ENCODE data around the gene THEM5. TPM values are rescaled to one million over a fixed set of nuclear protein-coding genes. Genes with fewer than 3 reads are reported as not detected.

The THEM5 gene, protein sequence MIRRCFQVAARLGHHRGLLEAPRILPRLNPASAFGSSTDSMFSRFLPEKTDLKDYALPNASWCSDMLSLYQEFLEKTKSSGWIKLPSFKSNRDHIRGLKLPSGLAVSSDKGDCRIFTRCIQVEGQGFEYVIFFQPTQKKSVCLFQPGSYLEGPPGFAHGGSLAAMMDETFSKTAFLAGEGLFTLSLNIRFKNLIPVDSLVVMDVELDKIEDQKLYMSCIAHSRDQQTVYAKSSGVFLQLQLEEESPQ
- total RNA-seq, result not detected in 2 replicates

DNA sequence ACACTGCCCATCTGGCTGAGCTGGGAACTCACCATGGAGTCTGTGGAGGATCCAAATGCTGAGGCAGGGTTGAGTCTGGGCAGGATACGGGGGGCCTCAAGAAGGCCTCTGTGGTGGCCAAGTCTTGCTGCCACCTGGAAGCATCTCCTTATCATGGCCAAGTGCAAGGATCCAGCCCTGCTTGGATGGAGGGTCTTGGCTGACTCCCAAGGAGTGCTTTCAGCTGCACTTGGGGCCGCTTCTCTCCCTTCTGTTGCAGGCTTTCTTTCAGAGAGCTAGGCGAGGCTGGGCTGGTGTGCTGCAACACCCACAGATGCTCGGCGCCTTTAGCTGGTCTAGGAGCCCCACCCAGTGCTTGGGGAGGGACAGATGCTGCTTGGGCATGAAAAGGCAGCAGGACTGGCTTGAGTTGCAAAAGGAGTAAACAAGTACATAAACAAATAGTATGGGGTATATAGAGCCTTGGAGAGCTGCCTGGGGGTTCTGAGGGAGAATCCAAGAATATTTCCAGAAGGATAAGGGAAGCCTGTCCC is at the start of gene THEM5:
TSS of gene THEM5 (minus strand) at position 302 of the 533 bp plus-strand sequence. CDS start at position 155, 147 bp downstream.

DNA sequence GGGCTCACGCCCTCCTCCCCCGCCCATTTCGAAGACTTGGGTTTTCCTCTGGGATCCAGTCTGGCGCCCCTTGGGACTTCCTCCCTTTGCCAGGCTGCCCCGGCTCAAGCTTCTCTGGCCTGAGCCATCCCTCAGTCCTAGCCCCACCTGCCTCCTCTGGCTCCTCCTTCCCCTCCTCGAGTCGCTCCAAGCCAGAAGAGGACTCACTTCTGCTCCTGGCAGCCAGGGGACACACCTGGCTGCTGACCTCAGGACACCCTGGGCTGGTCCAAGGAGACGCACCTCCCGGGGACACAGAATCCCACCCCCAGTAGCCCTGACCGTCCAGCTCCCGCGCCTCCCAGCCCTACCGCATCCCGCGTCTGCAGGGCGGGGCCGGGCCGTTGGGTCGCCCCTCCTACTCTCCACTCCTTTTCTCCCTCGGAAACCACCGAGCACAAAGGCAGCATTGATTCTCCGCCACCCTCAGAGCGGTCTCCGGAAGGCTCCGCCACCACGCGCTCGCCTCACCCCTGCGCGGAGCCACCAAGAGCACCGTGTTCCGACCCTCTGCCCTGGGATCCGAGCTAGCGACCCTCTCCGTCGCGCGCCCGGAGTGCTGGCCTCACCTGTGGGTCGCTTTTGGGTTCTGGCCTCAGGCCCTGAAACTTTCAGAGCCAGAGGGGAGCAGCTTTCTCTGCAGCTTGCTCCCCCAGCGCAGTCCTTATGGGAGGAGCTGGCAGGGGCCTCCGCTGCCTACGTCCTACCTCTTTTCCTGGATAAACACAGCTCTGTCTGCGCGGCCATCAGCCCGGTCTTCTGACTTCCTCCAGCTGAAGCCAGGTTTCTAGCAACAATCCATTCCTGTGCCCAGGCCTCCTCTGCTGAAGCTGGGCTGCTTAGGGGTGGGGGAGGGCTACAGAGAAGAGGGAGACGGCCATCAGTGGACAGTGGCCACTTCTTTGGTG is 13.8 kb downstream of the THEM5 start, which contains the start of gene C2CD4D:
TSS of gene C2CD4D (minus strand) at position 364 of the 947 bp plus-strand sequence. CDS start 831 bp downstream, outside the sequence.

GRCh38 chr1:151831605-151832004 is 21.9 kb downstream of the THEM5 start, which contains the start of gene RORC:
Gene RORC (minus strand): TSS chr1:151831802. CDS start chr1:151831764, 38 bp downstream.

DNA sequence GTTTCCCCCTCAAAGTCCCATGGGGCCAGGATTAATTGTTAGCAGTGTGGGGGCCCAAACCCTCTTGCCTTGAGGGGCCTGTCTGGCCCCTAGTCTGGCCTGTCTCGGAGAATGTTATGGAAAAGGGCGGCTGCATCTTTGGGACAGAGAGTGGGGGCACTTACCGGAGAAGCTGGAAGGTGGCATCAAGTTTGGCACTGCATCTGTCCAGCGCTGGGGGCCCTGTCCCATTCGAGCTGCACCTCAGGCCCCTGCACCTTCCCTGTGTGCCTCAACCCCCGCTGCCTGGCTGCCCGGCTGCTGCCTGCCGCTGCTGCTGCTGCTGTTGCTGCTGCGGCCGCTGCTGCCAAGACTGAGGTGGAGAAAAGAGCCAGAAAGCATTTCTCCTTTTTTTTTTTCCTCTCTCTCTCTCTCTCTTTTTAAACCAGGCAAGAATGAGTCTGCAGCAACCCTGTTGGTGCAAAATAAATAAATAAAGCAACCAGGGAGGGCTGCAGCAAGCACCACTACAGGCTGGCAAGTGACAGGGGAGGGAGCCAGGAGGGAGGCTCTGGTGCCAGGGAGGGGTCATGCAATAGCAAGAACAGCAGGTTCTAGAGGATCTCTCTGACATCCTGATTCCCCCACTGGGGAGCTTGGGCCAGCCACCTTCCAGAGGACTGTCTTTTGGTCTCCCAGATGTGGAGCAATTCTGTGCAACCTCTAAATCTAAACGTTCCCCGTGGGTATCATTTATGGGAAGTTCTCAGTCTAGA is 48.3 kb downstream of the THEM5 start, which contains the start of gene LINGO4:
TSS of gene LINGO4 (minus strand) at position 354 of the 755 bp plus-strand sequence. CDS start 2,715 bp downstream, outside the sequence.

Small RNA genes within 50 kb of the gene (small RNA-seq; reads per million reads assigned to genes)
- not detected for gene RF00019

Other genes with a start within 250 kb of the THEM5 start
- gene SNX27, start 241.7 kb downstream of the THEM5 start, total RNA-seq, result 19.3 and 23.6 TPM in 2 replicates
- gene CELF3, start 136.9 kb downstream of the THEM5 start, total RNA-seq, result not detected in 2 replicates
- gene RIIAD1, start 132.2 kb downstream of the THEM5 start, total RNA-seq, result not detected in 2 replicates
- 91.2 and 104 TPM in 2 replicates for gene MRPL9, start 90.2 kb downstream of the THEM5 start, total RNA-seq
- 2.4 and 4.8 TPM in 2 replicates for gene TDRKH, start 63.2 kb downstream of the THEM5 start, total RNA-seq
- not detected in 2 replicates for gene LINGO4, start 48.3 kb downstream of the THEM5 start, total RNA-seq
- gene RORC, start 21.9 kb downstream of the THEM5 start, total RNA-seq, result not detected in 2 replicates
- gene C2CD4D, start 13.9 kb downstream of the THEM5 start, total RNA-seq, result under 0.01 and 0.33 TPM in 2 replicates
- 8.9 and 13.3 TPM in 2 replicates for gene THEM4, start 55.8 kb upstream of the THEM5 start, total RNA-seq
- 455 and 612 TPM in 2 replicates for gene S100A10, start 140.1 kb upstream of the THEM5 start, total RNA-seq
- gene S100A11, start 183.3 kb upstream of the THEM5 start, total RNA-seq, result 348 and 669 TPM in 2 replicates
- not detected in 2 replicates for gene TCHHL1, start 235.4 kb upstream of the THEM5 start, total RNA-seq